AG04450 (cell line): ENCODE data around the gene LIX1L. TPM values are rescaled to one million over a fixed set of nuclear protein-coding genes. Genes with fewer than 3 reads are reported as not detected.
A peak's percentile ranks its signal among the peaks of the same experiment; 100 is the strongest.

Experiments used
- CTCF ChIA-PET: fragments of 300-600, 350-600 bp; formaldehyde crosslinking; extraction: SDS; loops from one replicate; lab custom pipeline; 2022; ENCODE audit warnings: antibody characterized with exemption, inconsistent platforms; lab: Charles Lee
- POLR2A ChIA-PET: fragments of 350-600 bp; formaldehyde crosslinking; extraction: SDS; loops from one replicate; lab custom pipeline; 2021; ENCODE audit warnings: antibody characterized with exemption, inconsistent platforms; lab: Yijun Ruan, JAX
- DNase-seq: peaks from one replicate; pipeline ENCODE4 v3.0.0-alpha.2; 2011; ENCODE audit warnings: low read depth, low spot score
- H3K27ac ChIP-seq: one replicate; pipeline ENCODE4 v1.5.1; 2012; ENCODE audit warnings: low read depth, low read length, control low read depth
- H3K27me3 ChIP-seq: one replicate; pipeline ENCODE4 v1.6.0; 2012; ENCODE audit warnings: low read length; ENCODE audit not compliant: control insufficient read depth, insufficient read depth
- H3K4me3 ChIP-seq: 2 replicates; pipeline ENCODE4 v1.5.1; 2011; ENCODE audit warnings: mild to moderate bottlenecking, low read depth, low read length, control low read depth
- H3K9me3 ChIP-seq: 2 replicates; pipeline ENCODE4 v1.5.1; 2012; ENCODE audit warnings: low read length; ENCODE audit not compliant: control insufficient read depth, insufficient read depth
- CTCF ChIP-seq: IDR thresholded peaks from 2 replicates; pipeline ENCODE4 v1.5.1; 2011; ENCODE audit warnings: low read depth, low read length, control low read depth, inconsistent platforms
- polyA plus RNA-seq: library from polyadenylated mRNA; depleted of rRNA; stranded (reverse); fragments of >200 nt; gene quantifications from 2 replicates; pipeline ENCODE4 v1.2.3, GENCODE V29; 2011

The LIX1L gene
- polyA plus RNA-seq, 1 experiment, result 47.2 TPM

DNA sequence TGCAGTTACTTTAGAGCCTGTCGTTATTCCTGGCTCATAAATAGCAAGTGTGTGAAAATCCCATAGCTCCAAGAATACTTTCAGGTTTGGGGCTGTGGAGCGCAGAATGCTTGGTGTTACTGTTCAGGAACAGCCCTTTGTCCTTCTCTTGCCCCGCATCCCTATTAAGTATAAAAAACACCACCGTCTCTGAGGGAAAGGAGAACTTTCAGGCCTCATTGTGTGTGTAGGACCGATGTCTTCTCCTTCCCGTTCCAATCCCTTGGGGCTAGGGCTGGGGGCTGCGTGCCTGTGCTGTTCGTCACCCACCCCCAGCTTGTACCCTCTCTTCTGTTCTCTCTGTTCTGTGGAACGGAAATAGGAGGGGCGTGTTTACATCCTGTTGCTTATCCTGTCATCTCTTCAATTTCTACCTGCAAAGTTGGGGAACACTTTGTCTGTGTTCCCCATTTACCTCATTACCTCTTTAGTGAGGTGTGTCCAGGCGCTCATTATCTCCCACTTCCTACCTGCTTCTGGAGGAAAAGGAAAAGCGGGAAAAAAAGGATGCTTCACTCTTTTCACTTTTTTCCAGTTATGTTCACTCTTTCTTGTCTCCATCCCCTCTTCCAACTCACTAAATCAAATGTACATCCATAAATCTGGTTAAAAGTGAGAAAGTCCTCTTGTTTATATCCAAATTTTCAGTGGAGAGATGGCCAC is 39.4 kb upstream of the LIX1L start:
- Histone ChIP-seq H3K27ac (peak overlapping the region; percentile 54), H3K27me3 (no peaks in the 10 kb centered on the region), H3K4me3 (peak overlapping the region; percentile 67), H3K9me3 (no peaks in the 10 kb centered on the region)
- no peak for DNase-seq
- TF ChIP-seq CTCF, result no peak
- ChIA-PET CTCF (interaction anchor here (1.1 to 1.5 kb wide), 4 partner anchors 10 to 19 kb away, joined by 5 to 15 read pairs (median 9); no protein-coding TSS in a partner anchor), POLR2A (interaction anchor here (0.8 to 2.4 kb wide), 4 partner anchors 10 to 35 kb away, joined by 3 to 8 read pairs (median 6); partner anchors contain the start of genes ANKRD34A and POLR3GL)

DNA sequence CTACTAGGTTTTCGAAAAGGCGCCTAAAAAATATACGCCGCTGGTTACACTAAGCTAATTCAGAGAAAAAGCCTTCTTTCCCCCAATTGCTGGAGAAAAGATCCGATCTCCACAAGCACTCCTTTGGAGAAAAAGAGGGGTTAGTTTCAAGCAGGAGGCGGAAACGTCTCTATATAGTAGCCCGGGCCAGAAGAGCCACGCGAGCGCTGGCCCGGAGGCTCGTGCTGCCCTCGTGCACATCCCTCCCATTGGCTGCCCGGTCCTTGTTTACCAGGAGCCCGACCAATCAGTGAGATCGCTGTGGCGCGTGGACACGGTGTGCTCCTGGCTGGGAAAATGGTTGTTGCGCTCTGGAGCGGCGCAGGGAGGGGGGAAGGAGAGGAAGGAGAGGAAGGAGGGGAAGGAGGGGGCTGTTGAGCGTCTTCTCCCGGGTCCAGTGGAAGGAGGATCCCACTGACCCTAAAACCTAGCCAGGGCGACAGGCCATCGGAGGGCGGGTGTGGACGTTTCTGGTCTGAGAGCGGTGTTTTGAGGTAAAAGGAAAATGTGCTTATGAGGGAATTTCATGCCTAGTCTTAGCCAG is 38.7 kb upstream of the LIX1L start, which contains the start of gene TXNIP:
Gene TXNIP (minus strand): TSS at position 147 of the 583 bp plus-strand sequence. CDS start 313 bp downstream, outside the sequence.
- peak within 1 kb of the TSS; percentile 54 for H3K27ac ChIP-seq
- no peaks in the 10 kb centered on the region for H3K9me3 ChIP-seq
- no peaks in the 10 kb centered on the region for H3K27me3 ChIP-seq
- CTCF ChIA-PET, result interaction anchor here (0.9 to 1.4 kb wide), 3 partner anchors 11 to 35 kb away, joined by 4 to 6 read pairs (median 5); no protein-coding TSS in a partner anchor
- no peak for TF ChIP-seq CTCF
- POLR2A ChIA-PET, result interaction anchor here (0.8 to 2.4 kb wide), 4 partner anchors 10 to 36 kb away, joined by 3 to 8 read pairs (median 6); partner anchors contain the start of genes ANKRD34A and POLR3GL
- peak within 1 kb of the TSS; percentile 96 for H3K4me3 ChIP-seq
- DNase-seq, result peak; percentile 91

- DNase-seq, result no peak
- H3K9me3 ChIP-seq, result no peaks in the 10 kb centered on the region
- no peaks in the 10 kb centered on the region for H3K27me3 ChIP-seq
- TF ChIP-seq CTCF, result no peak
- no peak overlapping the region for H3K27ac ChIP-seq
- ChIA-PET POLR2A (interaction anchor here (1.6 to 2.4 kb wide), 2 partner anchors 11 to 17 kb away, joined by 5 to 8 read pairs; no protein-coding TSS in a partner anchor), CTCF (interaction anchor here (0.9 to 1.4 kb wide), 3 partner anchors 12 to 36 kb away, joined by 4 to 6 read pairs (median 5); no protein-coding TSS in a partner anchor)
- peak overlapping the region; percentile 96 for H3K4me3 ChIP-seq
Observed at GRCh38 chr1:145995964-145996432, 38.2 kb upstream of the LIX1L start.

DNA sequence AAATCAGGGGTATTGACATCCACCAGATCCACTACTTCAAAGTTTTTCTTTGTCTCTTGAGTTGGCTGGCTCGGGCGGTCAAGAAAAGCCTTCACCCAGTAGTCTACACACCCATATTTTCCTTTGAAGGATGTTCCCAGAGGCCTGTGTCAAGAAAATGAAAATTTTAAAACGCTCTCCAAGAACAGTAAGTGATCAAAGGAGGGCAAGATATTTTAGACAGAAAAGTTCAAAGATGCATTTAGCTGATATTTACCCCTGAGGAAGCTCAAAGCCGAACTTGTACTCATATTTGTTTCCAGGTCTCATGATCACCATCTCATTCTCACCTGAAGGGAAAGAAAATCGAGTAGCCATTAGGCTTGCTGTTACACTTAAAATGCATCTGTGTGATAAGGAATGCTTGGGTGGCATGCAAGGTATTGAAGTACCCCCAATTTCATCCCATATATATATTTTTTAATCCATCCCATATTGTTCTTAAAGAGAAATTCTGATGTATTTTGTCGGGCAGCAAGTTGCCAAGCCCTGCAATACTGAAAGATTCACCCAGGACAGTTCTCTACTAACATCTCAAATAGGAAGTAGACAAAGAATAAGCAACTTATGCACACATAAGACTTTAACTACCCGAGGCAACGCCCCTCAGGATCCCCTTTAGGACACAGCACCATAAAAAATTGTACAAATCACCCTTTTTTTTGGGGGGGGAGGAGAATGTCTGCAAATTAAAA is 37.5 kb upstream of the LIX1L start:
- ChIA-PET POLR2A (no interaction called here), CTCF (interaction anchor here (0.5 to 1.0 kb wide), 3 partner anchors 12 to 18 kb away, joined by 3 to 5 read pairs (median 3); no protein-coding TSS in a partner anchor)
- H3K27me3 ChIP-seq, result no peaks in the 10 kb centered on the region
- no peaks in the 10 kb centered on the region for H3K9me3 ChIP-seq
- H3K27ac ChIP-seq, result no peak overlapping the region
- peak overlapping the region; percentile 96 for H3K4me3 ChIP-seq
- DNase-seq, result no peak
- TF ChIP-seq CTCF, result no peak
